HEK293 (cell line): Measurements from ENCODE around the gene C19orf47.

Experiments used
- GLI4 ChIP-seq: fragments of 450-650 bp; formaldehyde crosslinking; IDR thresholded peaks from 2 replicates; pipeline ENCODE4 v1.5.1; 2016; ENCODE audit warnings: missing biosample characterization, missing genetic modification characterization
- KLF1 ChIP-seq: fragments of 450-650 bp; formaldehyde crosslinking; IDR thresholded peaks from 2 replicates; pipeline ENCODE4 v1.5.1; 2016; ENCODE audit warnings: missing biosample characterization, missing genetic modification characterization
- KLF8 ChIP-seq: fragments of 450-650 bp; formaldehyde crosslinking; IDR thresholded peaks from 2 replicates; pipeline ENCODE4 v1.5.1; 2016; ENCODE audit warnings: missing biosample characterization, missing genetic modification characterization
- SCRT1 ChIP-seq: fragments of 450-650 bp; formaldehyde crosslinking; IDR thresholded peaks from 2 replicates; pipeline ENCODE4 v1.5.1; 2016; ENCODE audit warnings: missing biosample characterization, missing genetic modification characterization, borderline replicate concordance
- SP3 ChIP-seq: fragments of 450-650 bp; formaldehyde crosslinking; IDR thresholded peaks from 2 replicates; pipeline ENCODE4 v1.5.1; 2016; ENCODE audit warnings: missing biosample characterization, missing genetic modification characterization
- TCF7L2 ChIP-seq: IDR thresholded peaks from 2 replicates; pipeline ENCODE4 v1.6.1; 2011; ENCODE audit warnings: low read depth, mild to moderate bottlenecking, inconsistent platforms, low read length, moderate library complexity, borderline replicate concordance
- ZBTB11 ChIP-seq: fragments of 450-650 bp; formaldehyde crosslinking; conservative IDR thresholded peaks from 2 replicates; pipeline ENCODE4 v1.5.1; 2016; ENCODE audit warnings: low read depth, missing biosample characterization, missing genetic modification characterization
- ZBTB26 ChIP-seq: fragments of 450-650 bp; formaldehyde crosslinking; optimal IDR thresholded peaks from 2 replicates; pipeline ENCODE3; 2016; ENCODE audit warnings: missing biosample characterization, mild to moderate bottlenecking, missing genetic modification characterization
- ZEB2 ChIP-seq: fragments of 450-650 bp; formaldehyde crosslinking; IDR thresholded peaks from 2 replicates; pipeline ENCODE4 v1.5.1; 2016; ENCODE audit warnings: missing biosample characterization, missing genetic modification characterization
- ZFHX2 ChIP-seq: fragments of 450-650 bp; formaldehyde crosslinking; conservative IDR thresholded peaks from 2 replicates; pipeline ENCODE4 v1.5.1; 2016; ENCODE audit warnings: missing biosample characterization, missing genetic modification characterization
- ZNF10 ChIP-seq: fragments of 450-650 bp; formaldehyde crosslinking; IDR thresholded peaks from 2 replicates; pipeline ENCODE4 v1.5.1; 2017; ENCODE audit warnings: missing biosample characterization, missing genetic modification characterization
- ZNF112 ChIP-seq: fragments of 450-650 bp; formaldehyde crosslinking; IDR thresholded peaks from 2 replicates; pipeline ENCODE4 v1.5.0; 2017; ENCODE audit warnings: missing biosample characterization, missing genetic modification characterization
- ZNF155 ChIP-seq: fragments of 450-650 bp; formaldehyde crosslinking; IDR thresholded peaks from 2 replicates; pipeline ENCODE4 v1.5.1; 2016; ENCODE audit warnings: missing biosample characterization, missing genetic modification characterization
- ZNF169 ChIP-seq: fragments of 450-650 bp; formaldehyde crosslinking; IDR thresholded peaks from 2 replicates; pipeline ENCODE4 v1.5.1; 2016; ENCODE audit warnings: missing biosample characterization, missing genetic modification characterization
- ZNF174 ChIP-seq: fragments of 450-650 bp; formaldehyde crosslinking; IDR thresholded peaks from 2 replicates; pipeline ENCODE4 v1.5.0; 2017; ENCODE audit warnings: missing biosample characterization, mild to moderate bottlenecking, missing genetic modification characterization
- ZNF221 ChIP-seq: fragments of 450-650 bp; formaldehyde crosslinking; IDR thresholded peaks from 2 replicates; pipeline ENCODE4 v1.5.1; 2017; ENCODE audit warnings: missing biosample characterization, missing genetic modification characterization, borderline replicate concordance
- ZNF223 ChIP-seq: fragments of 450-650 bp; formaldehyde crosslinking; IDR thresholded peaks from 2 replicates; pipeline ENCODE4 v1.5.1; 2016; ENCODE audit warnings: missing biosample characterization, missing genetic modification characterization
- ZNF26 ChIP-seq: fragments of 450-650 bp; formaldehyde crosslinking; IDR thresholded peaks from 2 replicates; pipeline ENCODE4 v1.5.1; 2016; ENCODE audit warnings: missing biosample characterization, missing genetic modification characterization
- ZNF362 ChIP-seq: fragments of 450-650 bp; formaldehyde crosslinking; IDR thresholded peaks from 2 replicates; pipeline ENCODE4 v1.5.1; 2016; ENCODE audit warnings: missing biosample characterization, missing genetic modification characterization
- ZNF366 ChIP-seq: fragments of 450-650 bp; formaldehyde crosslinking; conservative IDR thresholded peaks from 2 replicates; pipeline ENCODE4 v1.5.1; 2016; ENCODE audit warnings: missing biosample characterization, missing genetic modification characterization
- ZNF510 ChIP-seq: fragments of 450-650 bp; formaldehyde crosslinking; IDR thresholded peaks from 2 replicates; pipeline ENCODE4 v1.5.1; 2018; ENCODE audit warnings: mild to moderate bottlenecking, missing genetic modification characterization, missing biosample characterization; ENCODE audit not compliant: insufficient replicate concordance
- ZNF513 ChIP-seq: fragments of 450-650 bp; IDR thresholded peaks from 2 replicates; pipeline ENCODE4 v1.5.1; 2018; ENCODE audit warnings: missing biosample characterization, missing genetic modification characterization
- ZNF521 ChIP-seq: fragments of 450-650 bp; formaldehyde crosslinking; IDR thresholded peaks from 2 replicates; pipeline ENCODE4 v1.5.1; 2017; ENCODE audit warnings: missing biosample characterization, mild to moderate bottlenecking, missing genetic modification characterization
- ZNF560 ChIP-seq: fragments of 450-650 bp; formaldehyde crosslinking; IDR thresholded peaks from 2 replicates; pipeline ENCODE4 v1.5.1; 2017; ENCODE audit warnings: missing biosample characterization, missing genetic modification characterization, borderline replicate concordance
- ZNF580 ChIP-seq: fragments of 450-650 bp; formaldehyde crosslinking; IDR thresholded peaks from 2 replicates; pipeline ENCODE4 v1.5.1; 2016; ENCODE audit warnings: missing biosample characterization, missing genetic modification characterization
- ZNF596 ChIP-seq: fragments of 450-650 bp; IDR thresholded peaks from 2 replicates; pipeline ENCODE4 v1.5.0; 2018; ENCODE audit warnings: missing biosample characterization, mild to moderate bottlenecking, missing genetic modification characterization, moderate library complexity
- ZNF629 ChIP-seq: fragments of 450-650 bp; formaldehyde crosslinking; IDR thresholded peaks from 2 replicates; pipeline ENCODE4 v1.5.1; 2017; ENCODE audit warnings: missing biosample characterization, missing genetic modification characterization
- ZNF660 ChIP-seq: fragments of 450-650 bp; IDR thresholded peaks from 2 replicates; pipeline ENCODE4 v1.5.1; 2018; ENCODE audit warnings: missing biosample characterization, mild to moderate bottlenecking, missing genetic modification characterization
- ZNF791 ChIP-seq: fragments of 450-650 bp; formaldehyde crosslinking; IDR thresholded peaks from 2 replicates; pipeline ENCODE4 v1.5.1; 2016; ENCODE audit warnings: missing biosample characterization, missing genetic modification characterization
- ZNF792 ChIP-seq: fragments of 450-650 bp; formaldehyde crosslinking; IDR thresholded peaks from 2 replicates; pipeline ENCODE4 v1.5.1; 2016; ENCODE audit warnings: missing biosample characterization, missing genetic modification characterization
- ZSCAN5A ChIP-seq: fragments of 450-650 bp; formaldehyde crosslinking; IDR thresholded peaks from 2 replicates; pipeline ENCODE4 v1.5.1; 2016; ENCODE audit warnings: missing biosample characterization, missing genetic modification characterization

The C19orf47 gene

GRCh38 chr19:40362160-40362559 lies 14.0 kb upstream of the C19orf47 start (continued):
- TF ChIP-seq GLI4: no peak
- TF ChIP-seq ZFHX2 (tag by site-specific recombination): no peak
- no peak for TF ChIP-seq SCRT1
- no peak for TF ChIP-seq ZNF10
- peak; percentile 19; the same call in 1 of the 2 replicates for TF ChIP-seq KLF8
- TF ChIP-seq ZNF596 (tag by site-specific recombination): no peak
- no peak for TF ChIP-seq ZNF791 (tag by site-specific recombination)
- no peak; the same call in 1 of the 2 replicates for TF ChIP-seq ZNF362 (tag by site-specific recombination)
- TF ChIP-seq ZNF112: no peak
- peak; percentile 10 for TF ChIP-seq ZBTB26
- TF ChIP-seq ZEB2 (tag by site-specific recombination): 0 out of 2 replicates have a peak, but pooled peaks have one; percentile 19
- TF ChIP-seq ZNF366 (tag by site-specific recombination): no peak
- 0 out of 2 replicates have a peak, but pooled peaks have one; percentile 10 for TF ChIP-seq ZSCAN5A
- no peak for TF ChIP-seq ZNF792 (tag by site-specific recombination)
- no peak for TF ChIP-seq ZNF510 (tag by site-specific recombination)
- TF ChIP-seq ZNF521: no peak
- TF ChIP-seq ZNF580: 0 out of 2 replicates have a peak, but pooled peaks have one; percentile 32
- TF ChIP-seq ZNF660 (tag by site-specific recombination): no peak
- no peak for TF ChIP-seq SP3
- no peak for TF ChIP-seq ZNF223 (tag by site-specific recombination)
- no peak for TF ChIP-seq ZNF560 (tag by site-specific recombination)
- no peak for TF ChIP-seq ZBTB11 (tag by site-specific recombination)
- TF ChIP-seq ZNF26 (tag by site-specific recombination): no peak
- no peak for TF ChIP-seq ZNF513
- TF ChIP-seq ZNF629 (tag by site-specific recombination): 0 out of 2 replicates have a peak, but pooled peaks have one; percentile 10
- peak; percentile 7; the same call in 1 of the 2 replicates for TF ChIP-seq KLF1
- TF ChIP-seq ZNF221: no peak
- TF ChIP-seq TCF7L2: no peak
- no peak for TF ChIP-seq ZNF155
- TF ChIP-seq ZNF169 (tag by site-specific recombination): no peak
- TF ChIP-seq ZNF174 (tag by site-specific recombination): no peak
